ENCODE data around the gene RAI1. TPM values are rescaled to one million over a fixed set of nuclear protein-coding genes. Genes with fewer than 3 reads are reported as not detected.

RAI1 gene
- total and polyA plus RNA-seq, 2 of the 8 experiments (the other 6 are each of a cell fraction or from before 2014, with no cell fraction given), result 0.39 to 1.2 TPM

DNA sequence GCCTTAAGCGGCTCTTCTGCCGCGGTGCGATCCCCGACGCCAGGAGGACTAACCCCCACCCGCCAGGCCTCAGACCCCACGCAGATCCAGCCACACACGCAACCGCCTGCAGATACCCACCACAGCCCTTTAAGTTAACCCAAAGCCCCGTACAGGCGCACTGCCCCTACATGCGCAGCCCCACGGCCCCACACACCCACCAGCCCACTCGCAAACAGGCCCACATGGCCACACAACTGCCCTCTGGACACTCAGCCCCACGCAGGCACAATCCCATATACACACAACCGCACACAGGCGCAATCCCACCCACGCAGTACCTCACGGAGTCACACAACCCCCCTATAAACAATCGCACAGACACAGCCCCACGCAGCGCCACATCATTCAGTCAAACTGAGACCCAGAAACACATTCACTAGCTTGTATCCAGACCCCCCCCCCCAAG is 41.7 kb downstream of the RAI1 start:
- WGBS, 2 experiments (ENCODE audit: extremely low coverage in 1 of 2, insufficient coverage in 1 of 2, insufficient read length in 1 of 2, insufficient replicate concordance in 2 of 2, low coverage in 1 of 2, low lambda C conversion rate in 2 of 2, missing lambda C conversion rate in 1 of 2), result 13% methylated on average over 23 of the region's 23 CpGs; no CpG with 5 or more reads in 1 of the 2 experiments
- Histone ChIP-seq H2BK120ac (replicated peaks; ENCODE audit: low read depth, low read length) (no peak overlapping the region), H3K9me3 (ENCODE audit: insufficient read depth in 2 of 2, low read depth in 1 of 2, low read length in 1 of 2) (no peaks in the 10 kb centered on the region), H3K23me2 (ENCODE audit: low read depth, low read length) (peaks cover 7% of the 10 kb centered on the region; the same call in 1 of the 2 replicates), H2BK20ac (ENCODE audit: low read length) (no peak overlapping the region), H3K4me1 (replicated peaks in 1 of 4; ENCODE audit: control insufficient read depth in 3 of 4, insufficient read depth in 4 of 4, low read length in 3 of 4) (peaks cover 0 to 29% (median 17%) of the 10 kb centered on the region in 4 experiments; a peak in 6 of 7 replicates), H3K79me1 (ENCODE audit: low read depth, low read length) (no peaks in the 10 kb centered on the region), H3K9ac (replicated peaks in 1 of 4; ENCODE audit: extremely low read depth in 1 of 4, low read depth in 3 of 4, low read length in 3 of 4) (no peak overlapping the region), H3K79me2 (ENCODE audit: control insufficient read depth in 1 of 2, insufficient read depth in 2 of 2, low read length in 2 of 2) (no peaks in the 10 kb centered on the region), H3K23ac (ENCODE audit: insufficient read length) (no peak overlapping the region), H3K4me3 (ENCODE audit: extremely low read depth in 1 of 4, insufficient read depth in 2 of 4, low read depth in 3 of 4, low read length in 4 of 4) (peak overlapping the region; percentile 18 to 68 (median 34); a peak in 4 of 8 replicates), H3K4me2 (ENCODE audit: insufficient read depth in 1 of 2, low read depth in 2 of 2, low read length in 2 of 2) (peak overlapping the region; percentile 80 to 99), H2BK15ac (ENCODE audit: low read length) (no peak overlapping the region), H3K27me3 (replicated peaks in 1 of 4; ENCODE audit: control insufficient read depth in 3 of 4, extremely low read depth in 1 of 4, insufficient read depth in 3 of 4, low read length in 3 of 4) (peaks cover 83 to 99% (median 96%) of the 10 kb centered on the region in 4 experiments), H3K4ac (replicated peaks; ENCODE audit: insufficient read length, low read depth, low read length) (no peak overlapping the region), H2BK12ac (ENCODE audit: low read depth, low read length) (0 out of 2 replicates have a peak overlapping the region, but pooled peaks have one; percentile 60), H4K5ac (ENCODE audit: insufficient read length, low read depth, low read length) (no peak overlapping the region), H4K91ac (replicated peaks; ENCODE audit: insufficient read length, low read length) (no peak overlapping the region), H3K27ac (ENCODE audit: low read depth, low read length) (no peak overlapping the region), H4K8ac (ENCODE audit: extremely low read depth, insufficient read depth, low read length) (no peak overlapping the region), H4K20me1 (replicated peaks in 1 of 2; ENCODE audit: control insufficient read depth in 1 of 2, insufficient read depth in 2 of 2, low read length in 2 of 2) (peaks cover 21 to 35% of the 10 kb centered on the region in 2 experiments), H2AFZ (ENCODE audit: low read length) (no peak overlapping the region), H3K56ac (replicated peaks; ENCODE audit: insufficient read length, low read depth, low read length) (no peak overlapping the region), H2AK5ac (ENCODE audit: low read depth, low read length) (no peak overlapping the region), H2BK5ac (ENCODE audit: low read depth, low read length) (no peak overlapping the region), H3K36me3 (ENCODE audit: control insufficient read depth in 2 of 4, insufficient read depth in 4 of 4, low read length in 3 of 4) (peaks cover 0 to 3% (median 0%) of the 10 kb centered on the region in 4 experiments; a peak in 1 of 8 replicates), H3K18ac (ENCODE audit: extremely low read depth, low read length) (no peak overlapping the region; the same call in 1 of the 2 replicates), H3K14ac (ENCODE audit: insufficient read length) (no peak overlapping the region)
- DNase-seq (ENCODE audit: low read depth in 1 of 2, low spot score in 2 of 2) (no peak), FAIRE-seq (no peak)
- POLR2A ChIA-PET (ENCODE audit: partially characterized antibody), result interaction anchor here (0.7 to 1.5 kb wide), 4 partner anchors 23 to 116 kb away, joined by 3 to 5 read pairs (median 3); no protein-coding TSS in a partner anchor
- CTCF ChIA-PET (ENCODE audit: partially characterized antibody), result interaction anchor here (0.8 to 1.4 kb wide), 4 partner anchors 11 to 196 kb away, joined by 3 to 7 read pairs (median 3); no protein-coding TSS in a partner anchor
- TF ChIP-seq RFX5 (IDR thresholded peaks at IDR 0.05; ENCODE audit: borderline replicate concordance, low read depth, low read length), result no peak
- peak; percentile 41 for TF ChIP-seq RNF2 (IDR thresholded peaks at IDR 0.05; ENCODE audit: borderline replicate concordance, low read depth, low read length, missing control alignments, poor library complexity, severe bottlenecking)
- TF ChIP-seq SUZ12 (IDR thresholded peaks at IDR 0.05; ENCODE audit: low read length), result peak; percentile 17; the same call in 1 of the 2 replicates
- no peak for TF ChIP-seq CBX8 (IDR thresholded peaks at IDR 0.05; ENCODE audit: borderline replicate concordance, low read depth, low read length)
- peak; percentile 52 for TF ChIP-seq EZH2 (IDR thresholded peaks at IDR 0.05; ENCODE audit: low read depth, low read length, severe bottlenecking)
- no peak for TF ChIP-seq RAD21 (IDR thresholded peaks at IDR 0.05 in 1 of 2, conservative IDR thresholded peaks at IDR 0.05 in 1 of 2; ENCODE audit: low read depth in 2 of 2, low read length in 2 of 2)
- no peak for TF ChIP-seq BACH1 (IDR thresholded peaks at IDR 0.05; ENCODE audit: low read length)
- TF ChIP-seq CEBPB (IDR thresholded peaks at IDR 0.05; ENCODE audit: low read depth, low read length), result no peak
- no peak for TF ChIP-seq KDM1A (IDR thresholded peaks at IDR 0.05; ENCODE audit: borderline replicate concordance, low read length)
- no peak for TF ChIP-seq SIN3A (conservative IDR thresholded peaks at IDR 0.05 in 1 of 2, IDR thresholded peaks at IDR 0.05 in 1 of 2; ENCODE audit: low read depth in 1 of 2, low read length in 2 of 2)

All from H1 (cell line).